GF-D8 (cell line): ENCODE data around the gene DUS1L.

Experiments
- DNase-seq: peaks from one replicate; lab custom pipeline; 2025; lab: John Stamatoyannopoulos, UW

DUS1L gene

DNA sequence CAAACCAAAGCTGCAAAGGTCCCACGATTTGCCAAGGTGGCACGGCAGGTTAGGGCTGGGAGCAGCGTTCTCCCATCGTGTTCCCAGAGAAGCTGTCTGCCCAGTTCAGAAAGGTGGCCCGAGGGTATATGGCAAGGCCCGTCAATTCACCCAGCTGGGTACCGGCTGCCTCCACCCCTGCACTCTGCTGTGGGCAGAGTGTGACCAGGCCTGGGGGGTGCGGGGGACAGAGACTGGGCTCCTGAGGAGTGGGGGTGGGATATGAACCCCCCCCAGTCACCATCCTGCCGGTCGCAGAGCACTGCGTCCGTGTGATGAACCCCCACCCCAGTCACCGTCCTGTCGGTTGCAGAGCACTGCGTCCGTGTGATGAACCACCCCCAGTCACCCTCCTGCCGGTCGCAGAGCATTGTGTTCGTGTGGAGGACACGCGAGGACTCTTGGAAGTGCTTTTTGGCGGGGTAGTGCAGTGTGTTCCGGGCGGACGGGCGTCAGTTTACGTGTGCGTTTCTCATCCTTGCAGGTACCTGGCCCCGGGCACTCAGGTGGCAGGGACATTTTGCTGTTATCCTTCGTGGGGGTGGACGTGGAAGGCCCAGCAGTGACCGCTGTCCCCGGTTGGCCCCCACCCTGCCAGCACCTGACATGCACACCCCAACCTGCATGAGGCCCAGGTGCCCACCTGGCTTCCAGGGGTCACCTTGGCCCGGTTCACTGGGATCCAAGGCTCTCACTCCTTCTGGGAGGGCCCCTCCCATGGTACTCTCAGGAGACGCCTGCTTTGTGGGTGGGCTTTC, 35.1 kb upstream of the DUS1L start:
- DNase-seq = no peak

DNA sequence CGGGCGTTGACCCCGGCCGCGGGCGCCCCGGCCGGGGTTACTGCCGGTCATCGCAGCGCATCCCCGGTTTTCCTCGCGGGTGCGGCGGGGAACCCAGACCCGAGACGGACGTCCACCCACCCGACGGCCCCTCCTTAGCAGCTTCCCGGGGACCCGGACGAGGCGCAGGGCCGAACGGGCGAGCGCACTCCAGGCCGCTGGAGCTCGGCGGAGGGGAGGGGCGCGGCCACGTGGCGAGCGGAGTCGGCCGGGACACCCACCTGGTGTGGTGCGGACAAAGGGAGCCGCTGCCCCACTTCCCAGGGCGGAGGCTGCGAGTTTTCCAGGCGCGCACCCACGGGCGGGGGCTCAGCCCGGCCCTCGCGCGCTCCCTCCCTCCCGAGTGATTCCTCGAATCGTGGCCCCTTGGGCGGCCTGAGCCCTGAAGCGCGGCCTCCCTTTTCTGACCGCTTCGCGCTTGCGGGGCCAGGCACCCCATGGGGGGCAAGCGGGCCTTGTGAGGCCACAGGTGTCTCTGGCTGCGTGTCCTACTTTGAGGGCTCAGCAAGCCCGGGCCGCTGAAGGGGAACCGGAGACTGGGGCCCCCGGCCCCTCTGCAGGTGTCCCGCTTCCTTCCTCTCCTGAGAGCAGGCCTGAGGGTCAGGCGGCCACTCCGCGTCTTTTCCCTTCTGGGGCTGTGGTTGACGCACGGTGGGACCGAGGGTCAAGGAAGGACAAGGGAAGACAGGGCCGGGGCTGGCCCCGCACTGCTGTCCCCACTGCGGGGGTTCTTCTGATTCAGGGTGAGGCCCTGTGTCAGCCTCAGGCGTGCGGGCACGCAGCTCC, 33.5 kb upstream of the DUS1L start:
- DNase-seq = no peak

- peak; percentile 78 for DNase-seq
Observed at GRCh38 chr17:82098169-82098938, 32.8 kb upstream of the DUS1L start, which contains the start of gene FASN. TSS of gene FASN (minus strand) at chr17:82098236. CDS start at chr17:82096445, 1,791 bp downstream.

- DNase-seq = no peak
Observed at GRCh38 chr17:82097919-82098168, 32.2 kb upstream of the DUS1L start.

DNA sequence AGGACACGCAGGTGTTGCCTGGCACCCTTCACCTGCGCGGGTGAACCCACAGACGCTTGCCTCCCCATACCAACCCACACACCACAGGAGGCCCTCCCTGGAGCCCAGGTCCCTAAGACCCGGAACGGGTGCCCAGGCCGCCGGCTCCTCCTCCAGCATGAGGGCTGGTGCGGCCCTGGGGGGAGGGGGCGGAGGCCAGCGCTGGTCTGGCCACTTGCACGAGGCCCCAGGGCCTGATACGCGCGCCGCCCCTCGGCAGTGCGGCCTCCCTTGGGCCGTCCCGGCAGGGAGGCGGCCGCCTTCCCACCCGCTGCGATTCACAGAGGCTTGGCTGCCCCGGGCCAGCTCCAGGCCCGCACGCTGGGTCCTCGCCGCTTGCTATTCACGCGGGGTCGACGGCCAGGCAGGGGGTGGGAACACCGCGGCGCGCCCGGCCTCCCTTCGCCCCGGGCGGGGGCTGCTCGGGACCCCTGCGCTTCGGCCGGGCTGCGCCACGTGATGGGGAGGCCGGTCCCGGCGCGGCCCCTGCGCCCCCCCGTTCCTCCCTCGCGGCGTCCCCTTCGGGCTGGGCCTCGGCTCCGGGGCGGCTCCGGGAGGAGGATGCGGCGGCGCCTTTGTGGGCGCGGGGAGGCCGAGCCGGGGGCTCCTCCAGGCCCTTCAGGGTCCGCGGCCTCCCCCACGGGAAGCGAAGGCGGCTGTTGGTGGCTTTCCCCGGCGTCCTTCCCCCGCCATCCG, 31.7 kb upstream of the DUS1L start:
- no peak for DNase-seq

GRCh38 chr17:82096709-82097183, 31.1 kb upstream of the DUS1L start:
- DNase-seq = no peak

DNA sequence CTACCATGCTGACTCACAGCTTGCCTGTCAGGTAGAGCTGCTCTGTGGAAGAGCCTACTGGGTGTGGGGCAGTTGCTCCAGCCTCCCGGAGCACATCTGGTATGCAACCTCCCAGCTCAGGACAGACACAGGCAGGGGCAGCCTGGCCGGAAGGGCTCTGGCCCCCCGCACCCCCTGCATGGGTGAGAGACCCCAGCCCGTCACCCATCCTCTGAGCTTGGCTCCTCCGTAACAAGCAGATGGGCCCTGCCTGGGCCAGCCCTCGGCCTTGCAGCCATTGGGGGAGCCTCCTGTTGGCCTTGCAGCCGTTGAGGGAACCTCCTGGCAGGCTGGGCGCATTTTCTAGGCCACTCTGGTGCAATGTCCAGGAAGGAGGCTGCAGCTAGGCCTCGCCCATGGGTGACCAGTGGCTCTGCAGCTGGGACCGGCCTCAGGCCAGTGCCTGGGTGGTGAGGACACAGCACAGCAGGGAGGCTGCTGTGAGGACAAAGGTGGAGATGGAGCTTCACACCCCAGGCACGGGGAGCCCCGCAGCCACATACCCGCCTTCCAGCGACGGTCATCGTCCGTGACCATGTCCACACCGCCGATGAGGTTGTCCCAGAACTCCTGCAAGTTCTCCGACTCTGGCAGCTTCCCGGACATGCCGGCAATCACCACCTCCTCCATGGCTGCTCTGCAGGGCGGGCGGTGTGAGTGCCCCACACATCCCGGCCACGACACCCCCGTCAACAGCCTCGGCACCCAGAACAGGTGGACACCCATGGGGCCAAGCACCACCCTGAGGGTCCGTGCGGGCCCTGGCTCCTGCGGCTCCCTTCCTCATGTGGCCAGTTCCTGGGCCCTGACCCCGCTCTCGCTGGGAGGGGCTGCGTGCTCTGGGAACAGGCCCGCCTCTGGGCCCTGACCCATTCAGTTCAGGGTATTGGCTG, 30.4 kb upstream of the DUS1L start:
- no peak for DNase-seq

- DNase-seq = no peak
Observed at GRCh38 chr17:82094931-82095776, 29.6 kb upstream of the DUS1L start.

- no peak for DNase-seq
Observed at GRCh38 chr17:82092995-82093751, 27.6 kb upstream of the DUS1L start.

- no peak for DNase-seq
Observed at GRCh38 chr17:82092628-82092994, 27.0 kb upstream of the DUS1L start.

GRCh38 chr17:82092094-82092586, 26.5 kb upstream of the DUS1L start:
- no peak for DNase-seq

- no peak for DNase-seq
Observed at GRCh38 chr17:82091264-82092066, 25.9 kb upstream of the DUS1L start.

DNA sequence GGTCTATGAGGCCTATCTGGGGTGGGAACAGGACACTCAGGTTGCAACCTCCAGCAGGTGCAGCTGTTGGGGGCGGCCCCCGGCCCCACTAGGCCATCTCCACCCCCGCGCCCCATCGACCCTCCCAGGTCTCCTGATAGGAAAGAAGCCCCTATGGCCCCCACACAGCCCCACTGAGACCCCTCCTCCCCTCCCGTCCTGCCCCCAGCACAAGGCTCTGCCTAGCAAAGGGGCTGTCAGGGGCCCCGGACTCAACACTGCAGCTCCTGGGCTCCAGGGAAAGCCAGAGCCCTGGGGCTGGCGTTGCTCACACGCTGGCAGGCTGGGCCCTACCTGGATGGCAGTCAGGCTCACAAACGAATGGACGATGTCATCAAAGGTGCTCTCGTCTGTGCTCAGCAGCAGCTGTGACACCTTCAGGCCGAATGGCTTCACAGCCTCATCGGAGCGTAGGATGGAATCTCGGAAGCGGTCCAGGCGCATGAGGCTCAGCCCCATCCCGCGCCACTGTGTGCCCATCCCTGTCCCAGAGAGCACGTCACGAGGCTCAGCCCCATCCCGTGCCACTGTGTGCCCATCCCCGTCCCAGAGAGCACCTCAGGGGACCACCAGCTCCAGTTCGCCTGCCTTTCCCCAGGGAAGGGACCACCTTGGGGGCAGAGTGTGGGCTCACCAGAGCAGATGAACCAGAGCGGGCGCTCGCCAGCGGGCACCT, 25.1 kb upstream of the DUS1L start:
- no peak for DNase-seq

DNA sequence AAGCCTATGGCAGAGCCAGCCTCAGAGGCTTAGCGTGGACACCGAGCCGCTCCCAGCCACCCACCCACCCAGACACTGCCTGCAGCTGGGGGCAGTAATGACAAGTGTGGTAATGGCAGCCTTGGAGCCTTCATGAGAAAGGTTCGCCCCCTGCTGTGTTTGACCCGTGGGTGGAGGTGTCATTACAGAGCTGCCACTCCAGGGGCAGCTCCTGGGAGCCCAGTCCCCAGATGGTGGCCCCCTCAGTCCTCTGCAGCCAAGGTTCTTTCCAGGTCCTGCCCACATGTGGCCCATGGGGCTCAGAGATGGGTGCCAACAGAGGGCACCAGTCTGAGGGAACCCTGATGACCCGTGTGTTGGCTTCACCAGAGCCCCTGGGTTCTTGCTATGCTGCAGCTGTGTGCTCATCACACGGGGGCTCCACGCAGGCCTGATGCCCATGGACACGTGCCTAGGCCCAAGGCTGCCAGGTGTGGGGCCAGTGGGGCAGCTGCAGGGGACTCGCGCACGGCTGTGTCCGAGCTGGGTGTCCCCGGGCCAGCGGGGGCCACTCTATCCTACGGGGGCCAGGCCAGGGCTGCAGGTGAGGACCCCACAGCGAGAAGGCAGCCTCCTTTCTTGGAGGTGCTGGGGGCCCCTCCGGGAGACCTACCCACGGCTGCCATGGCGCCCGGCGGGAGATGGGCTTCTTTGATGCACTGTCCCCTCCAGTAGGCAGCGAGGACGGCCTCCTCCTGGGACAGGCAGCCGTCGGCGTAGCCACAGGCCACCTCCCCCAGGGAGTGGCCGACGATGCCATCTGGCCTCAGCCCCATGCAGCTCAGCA, 24.3 kb upstream of the DUS1L start:
- DNase-seq = no peak

DNA sequence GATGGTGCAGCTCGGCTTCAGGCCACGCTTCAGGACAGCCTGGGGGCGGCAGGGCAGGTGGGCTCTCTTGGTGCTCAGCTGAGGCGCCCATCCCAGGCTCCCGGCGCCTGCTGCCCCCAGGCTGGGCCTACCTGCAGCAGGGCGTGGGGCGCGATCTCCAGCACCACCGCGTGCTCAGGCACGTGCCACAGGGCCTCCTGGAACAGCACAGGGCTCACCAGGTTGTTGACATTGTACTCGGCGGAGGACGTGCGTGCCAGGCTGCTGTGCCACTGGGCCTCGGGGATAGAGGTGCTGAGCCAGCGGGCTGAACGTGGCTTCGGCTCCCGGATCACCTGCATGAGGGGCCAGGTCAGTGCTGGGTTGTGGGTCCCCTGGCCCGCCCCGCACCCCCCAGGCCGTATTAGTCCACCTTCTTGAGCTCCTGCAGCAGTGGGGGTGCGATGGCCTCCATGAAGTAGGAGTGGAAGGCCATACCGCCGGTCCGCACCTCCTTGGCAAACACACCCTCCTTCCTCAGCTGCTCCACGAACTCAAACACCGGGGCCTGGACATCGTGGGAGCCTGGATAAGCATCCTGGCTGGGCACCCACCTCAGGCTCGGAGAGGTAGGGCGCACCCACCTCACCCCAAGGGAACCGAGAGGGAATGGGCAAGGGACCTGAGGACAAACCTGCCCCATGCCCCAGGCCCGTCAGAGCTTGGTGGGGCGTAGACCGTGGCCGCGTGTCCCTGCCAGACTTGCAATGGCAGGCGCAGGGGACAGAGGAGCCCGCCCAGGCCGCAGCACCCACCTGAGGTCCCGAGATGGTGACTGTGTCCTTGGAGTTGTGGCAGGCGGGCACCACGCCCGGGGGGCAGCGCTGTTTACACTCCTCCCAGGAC, 23.5 kb upstream of the DUS1L start:
- DNase-seq = no peak
